K562 (cell line): ENCODE results near the gene DUSP10.

Source experiments
- CHD1 ChIP-seq: fragments of 200-600 bp; sonication (generic); IDR thresholded peaks from one replicate; pipeline ENCODE4 v1.6.1; 2012; ENCODE audit warnings: mild to moderate bottlenecking, moderate library complexity, low read length, inconsistent platforms
- CTCF ChIP-seq, 3 experiments: IDR thresholded peaks in 2 of 3; conservative IDR thresholded peaks in 1 of 3; 2 replicates each; pipeline ENCODE4 v1.5.1; 2011 to 2012; ENCODE audit warnings: low read length in 3 of 3, mild to moderate bottlenecking in 3 of 3, control low read depth in 2 of 3, improper control_type of control experiment in 1 of 3, inconsistent platforms in 1 of 3, low read depth in 1 of 3, mixed read lengths in 1 of 3, moderate library complexity in 1 of 3; ENCODE audit not compliant: insufficient read depth in 2 of 3
- FOXK1 ChIP-seq: sonication (generic); formaldehyde crosslinking; IDR thresholded peaks from 2 replicates; pipeline ENCODE4 v1.8.0; 2022; ENCODE audit warnings: missing genetic modification reagents, mild to moderate bottlenecking, borderline replicate concordance
- SMAD2 ChIP-seq: fragments of 150-350 bp; IDR thresholded peaks from 2 replicates; pipeline ENCODE4 v1.6.1; 2014; ENCODE audit warnings: low read depth, mild to moderate bottlenecking, low read length
- TCF7L2 ChIP-seq: fragments of 150-350 bp; IDR thresholded peaks from 2 replicates; pipeline ENCODE4 v1.6.1; 2016; ENCODE audit warnings: low read depth, mild to moderate bottlenecking, low read length, moderate library complexity

DNA sequence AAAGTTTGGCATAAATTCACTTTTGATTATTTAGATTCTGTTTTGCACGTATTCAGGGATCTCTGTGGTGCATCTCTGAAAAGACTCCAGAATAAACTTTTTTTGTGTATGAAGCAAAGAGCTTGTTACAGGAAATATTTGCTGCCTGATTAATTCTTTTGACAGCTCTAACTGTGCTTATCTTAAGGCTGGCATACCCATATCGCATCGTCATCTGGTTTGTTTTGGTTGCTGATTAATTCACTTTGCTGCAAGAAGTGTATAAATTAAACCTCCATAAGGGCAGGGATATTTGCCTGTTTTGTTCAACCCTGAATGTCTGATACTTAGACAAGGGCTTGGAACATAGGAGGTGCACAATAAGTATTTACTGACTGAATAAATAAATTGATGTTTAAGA is 17.5 kb upstream of the DUSP10 start:
- TF ChIP-seq TCF7L2 (no peak), CTCF (IDR thresholded peaks at IDR 0.05 in 2 of 3, conservative IDR thresholded peaks at IDR 0.05 in 1 of 3; ENCODE audit: insufficient read depth in 2 of 3, low read depth in 1 of 3, low read length in 3 of 3) (no peak), SMAD2 (no peak), FOXK1 (CRISPR knock-in tag) (no peak), CHD1 (no peak)
